HG03558 (cell line): ENCODE data around the gene NAALADL2.

ENCODE experiments used
- ATAC-seq: cut with Tn5 transposase; IDR thresholded peaks from one replicate; pipeline ENCODE4 v1.9.1; 2021; ENCODE audit warnings: moderate number of reproducible peaks; ENCODE audit not compliant: unreplicated experiment; ENCODE audit errors: extremely low read depth

NAALADL2 gene

GRCh38 chr3:174859114-174859735, at the start of gene NAALADL2:
Gene NAALADL2, plus strand, starts transcription at chr3:174859334.
- ATAC-seq, result no peak

GRCh38 chr3:174810254-174810653, 48.9 kb upstream of the NAALADL2 start:
- ATAC-seq, result no peak

- ATAC-seq, result no peak
Observed at GRCh38 chr3:174812172-174812862, 46.8 kb upstream of the NAALADL2 start.

GRCh38 chr3:174815750-174816149, 43.4 kb upstream of the NAALADL2 start:
- no peak for ATAC-seq

- ATAC-seq, result no peak
Observed at GRCh38 chr3:174820885-174821284, 38.2 kb upstream of the NAALADL2 start.

- no peak for ATAC-seq
Observed at GRCh38 chr3:174821477-174821876, 37.7 kb upstream of the NAALADL2 start.

- no peak for ATAC-seq
Observed at GRCh38 chr3:174822320-174822719, 36.8 kb upstream of the NAALADL2 start.

GRCh38 chr3:174826069-174826468, 33.1 kb upstream of the NAALADL2 start:
- no peak for ATAC-seq

GRCh38 chr3:174844746-174845145, 14.4 kb upstream of the NAALADL2 start:
- no peak for ATAC-seq

GRCh38 chr3:174846055-174846454, 13.1 kb upstream of the NAALADL2 start:
- ATAC-seq, result no peak

- ATAC-seq, result no peak
Observed at GRCh38 chr3:174854987-174855386, 4.1 kb upstream of the NAALADL2 start.

- no peak for ATAC-seq
Observed at GRCh38 chr3:174857301-174857700, 1.8 kb upstream of the NAALADL2 start.

GRCh38 chr3:174858353-174858752, 781 bp upstream of the NAALADL2 start:
- no peak for ATAC-seq

GRCh38 chr3:174859756-174860155, 622 bp downstream of the NAALADL2 start:
- ATAC-seq, result no peak

GRCh38 chr3:174862101-174862500, 3.0 kb downstream of the NAALADL2 start:
- no peak for ATAC-seq

GRCh38 chr3:174862666-174863065, 3.5 kb downstream of the NAALADL2 start:
- no peak for ATAC-seq

- ATAC-seq, result no peak
Observed at GRCh38 chr3:174863488-174863887, 4.4 kb downstream of the NAALADL2 start.

GRCh38 chr3:174869448-174869847, 10.3 kb downstream of the NAALADL2 start:
- ATAC-seq, result no peak

- ATAC-seq, result no peak
Observed at GRCh38 chr3:174873832-174874657, 14.9 kb downstream of the NAALADL2 start.

GRCh38 chr3:174882789-174883188, 23.7 kb downstream of the NAALADL2 start:
- no peak for ATAC-seq
